Stimulated activated CD8-positive, alpha-beta memory T cell treated with anti-CD3 and anti-CD28 coated beads, Interleukin-7, amount 100 ng/mL, for 24 hours (primary cell): Measurements from ENCODE around the gene IFNL3.
"Not testable (repeated sequence)": the region's sequence is repeated elsewhere in the genome, so short reads cannot be mapped to it uniquely, and the experiment has no call there.

Experiments
- DNase-seq: peaks from one replicate; pipeline ENCODE4 v3.0.0-alpha.2; 2020; ENCODE audit warnings: low read depth

IFNL3 gene

GRCh38 chr19:39253374-39254149, 8.8 kb upstream of the IFNL3 start:
- no peak for DNase-seq

- DNase-seq, result no peak
These were observed 7.7 kb upstream of the IFNL3 start for GRCh38 chr19:39252458-39252857.

GRCh38 chr19:39251846-39252245, 7.0 kb upstream of the IFNL3 start:
- no peak for DNase-seq

GRCh38 chr19:39251081-39251480, 6.3 kb upstream of the IFNL3 start:
- no peak for DNase-seq

- no peak for DNase-seq
These were observed 4.0 kb upstream of the IFNL3 start, which contains the start of gene IFNL4 for GRCh38 chr19:39248806-39249205. Gene IFNL4, minus strand, starts transcription at chr19:39248856.

GRCh38 chr19:39247701-39248664, 3.2 kb upstream of the IFNL3 start:
- DNase-seq, result no peak

- DNase-seq, result no peak
These were observed 2.3 kb upstream of the IFNL3 start for GRCh38 chr19:39246951-39247669.

GRCh38 chr19:39245166-39245565, 360 bp upstream of the IFNL3 start:
- DNase-seq, result not testable (repeated sequence)

GRCh38 chr19:39243741-39244140, 1.1 kb downstream of the IFNL3 start:
- DNase-seq, result not testable (repeated sequence)

- no peak for DNase-seq
These were observed 4.4 kb downstream of the IFNL3 start for GRCh38 chr19:39240421-39240820.

- no peak for DNase-seq
These were observed 5.9 kb downstream of the IFNL3 start for GRCh38 chr19:39238944-39239343.

GRCh38 chr19:39238209-39238608, 6.6 kb downstream of the IFNL3 start:
- no peak for DNase-seq

- no peak for DNase-seq
These were observed 7.3 kb downstream of the IFNL3 start for GRCh38 chr19:39237200-39238184.

- no peak for DNase-seq
These were observed 8.3 kb downstream of the IFNL3 start for GRCh38 chr19:39236527-39236926.

- DNase-seq, result no peak
These were observed 12.1 kb downstream of the IFNL3 start for GRCh38 chr19:39232708-39233107.

- DNase-seq, result no peak
These were observed 14.6 kb downstream of the IFNL3 start for GRCh38 chr19:39230096-39230764.

GRCh38 chr19:39224910-39225309, 19.9 kb downstream of the IFNL3 start:
- no peak for DNase-seq

- DNase-seq, result no peak
These were observed 21.0 kb downstream of the IFNL3 start for GRCh38 chr19:39223703-39224279.

- DNase-seq, result not testable (repeated sequence)
These were observed 25.7 kb downstream of the IFNL3 start for GRCh38 chr19:39219108-39219507.
